PC-3 (cell line): ENCODE measurements around the gene NARS2. TPM values are rescaled to one million over a fixed set of nuclear protein-coding genes. Genes with fewer than 3 reads are reported as not detected.
A peak's percentile ranks its signal among the peaks of the same experiment; 100 is the strongest.

Experiments used
- ATAC-seq: fragments of 200-7000 bp; cut with Tn5 transposase; 2 replicates; pipeline ENCODE4 v1.9.1; 2020; ENCODE audit warnings: mild to moderate bottlenecking, moderate library complexity
- BruUV-seq: library from RNA; stranded (reverse); fragments of 400-500 nt; replicated peaks from 2 replicates; lab custom pipeline; 2021; lab: Mats Ljungman, UMichigan
- CTCF ChIA-PET: fragments of 300-600 bp; sonication (Branson Sonifier 250); formaldehyde crosslinking; loops from one replicate; lab custom pipeline; 2022; ENCODE audit warnings: antibody characterized with exemption; lab: Charles Lee
- POLR2A ChIA-PET: fragments of 300-600 bp; sonication (Branson Sonifier 250); formaldehyde crosslinking; loops from one replicate; lab custom pipeline; 2022; ENCODE audit warnings: antibody characterized with exemption; ENCODE audit not compliant: unreplicated experiment; lab: Charles Lee
- DNase-seq: peaks from one replicate; pipeline ENCODE4 v3.0.0-alpha.2; 2015
- H2AFZ ChIP-seq: fragments of 300-600 bp; sonication (generic); 2 replicates; pipeline ENCODE4 v1.6.0; 2016; ENCODE audit warnings: antibody characterized with exemption, low read length
- H3F3A ChIP-seq: fragments of 300-600 bp; sonication (generic); one replicate; pipeline ENCODE4 v1.6.0; 2017; ENCODE audit warnings: antibody characterized with exemption, low read length, control low read depth, mild to moderate bottlenecking; ENCODE audit not compliant: unreplicated experiment
- H3K27ac ChIP-seq: fragments of 300-600 bp; sonication (generic); 2 replicates; pipeline ENCODE4 v1.5.1; 2016; ENCODE audit warnings: mild to moderate bottlenecking, low read length
- H3K27me3 ChIP-seq: fragments of 300-600 bp; sonication (generic); 2 replicates; pipeline ENCODE4 v1.6.1; 2016; ENCODE audit warnings: low read length, mixed read lengths
- H3K36me3 ChIP-seq: fragments of 300-600 bp; sonication (generic); 2 replicates; pipeline ENCODE4 v1.6.1; 2016; ENCODE audit warnings: low read depth, mixed run types, low read length, mixed read lengths
- H3K4me1 ChIP-seq: fragments of 300-600 bp; sonication (generic); 2 replicates; pipeline ENCODE4 v1.5.1; 2016; ENCODE audit warnings: low read length; ENCODE audit not compliant: insufficient read depth
- H3K4me2 ChIP-seq: fragments of 300-600 bp; sonication (generic); 2 replicates; pipeline ENCODE4 v1.6.0; 2016; ENCODE audit warnings: low read length
- H3K4me3 ChIP-seq: fragments of 300-600 bp; sonication (generic); 2 replicates; pipeline ENCODE4 v1.5.1; 2016; ENCODE audit warnings: mild to moderate bottlenecking, low read length, mixed read lengths
- H3K79me2 ChIP-seq: fragments of 300-600 bp; sonication (generic); 2 replicates; pipeline ENCODE4 v1.6.1; 2017; ENCODE audit warnings: low read length, mixed read lengths
- H3K9ac ChIP-seq: fragments of 300-600 bp; sonication (generic); 2 replicates; pipeline ENCODE4 v1.6.0; 2016; ENCODE audit warnings: mild to moderate bottlenecking, low read length
- H3K9me2 ChIP-seq: fragments of 300-600 bp; sonication (generic); replicated peaks from 2 replicates; pipeline ENCODE4 v1.6.1; 2016; ENCODE audit warnings: mixed run types, low read length, mixed read lengths
- H3K9me3 ChIP-seq: fragments of 300-600 bp; sonication (generic); 2 replicates; pipeline ENCODE4 v1.6.1; 2016; ENCODE audit warnings: low read length, mixed read lengths
- H4K20me1 ChIP-seq: fragments of 300-600 bp; sonication (generic); 2 replicates; pipeline ENCODE4 v1.6.1; 2016; ENCODE audit warnings: low read length, mixed read lengths
- CTCF ChIP-seq: fragments of 300-600 bp; sonication (generic); conservative IDR thresholded peaks from 2 replicates; pipeline ENCODE4 v1.5.1; 2017; ENCODE audit warnings: antibody characterized with exemption, low read depth, mild to moderate bottlenecking, low read length
- EZH2 ChIP-seq: fragments of 300-600 bp; sonication (generic); IDR thresholded peaks from one replicate; pipeline ENCODE4 v1.6.1; 2017; ENCODE audit warnings: antibody characterized with exemption, mild to moderate bottlenecking, low read length; ENCODE audit not compliant: unreplicated experiment
- EZH2phosphoT487 ChIP-seq: fragments of 300-600 bp; sonication (generic); IDR thresholded peaks from 2 replicates; pipeline ENCODE4 v1.6.1; 2018; ENCODE audit warnings: mild to moderate bottlenecking, antibody characterized with exemption, low read length, borderline replicate concordance
- intact Hi-C: fragments of 100-400 bp; cut with micrococcal nuclease; formaldehyde crosslinking; loops from 2 replicates; pipeline ENCODE4 v1.9.0; 2023
- total RNA-seq: library from RNA; depleted of rRNA; stranded (reverse); fragments of >200 nt; gene quantifications from 2 replicates; pipeline ENCODE4 v1.2.3, GENCODE V29; 2014

NARS2 gene
- total RNA-seq, 1 experiment from 2014 or later: 33.5 TPM

- ChIA-PET CTCF (interaction anchor here (2.5 kb wide), 1 partner anchor 150 kb away, joined by 11 read pairs; no protein-coding TSS in a partner anchor), POLR2A (no interaction called here)
- H3K27ac ChIP-seq: no peak overlapping the region
- H3F3A ChIP-seq: no peaks in the 10 kb centered on the region
- no peak overlapping the region for H3K4me2 ChIP-seq
- H3K79me2 ChIP-seq: peaks cover 43% of the 10 kb centered on the region
- DNase-seq (peak; percentile 64), ATAC-seq (no peak)
- no peaks in the 10 kb centered on the region for H3K9me3 ChIP-seq
- no peaks in the 10 kb centered on the region for H3K27me3 ChIP-seq
- H3K36me3 ChIP-seq: no peaks in the 10 kb centered on the region
- TF ChIP-seq CTCF: peak; percentile 77
- no peak for TF ChIP-seq EZH2
- H4K20me1 ChIP-seq: no peaks in the 10 kb centered on the region
- no TSS peak for BruUV-seq
- H3K9me2 ChIP-seq: no peaks in the 10 kb centered on the region
- H2AFZ ChIP-seq: no peak overlapping the region
- H3K9ac ChIP-seq: no peak overlapping the region
- intact Hi-C loops: loop anchor here (2.0 kb wide), 1 partner anchor 266 kb away; no protein-coding TSS in a partner anchor
- H3K4me3 ChIP-seq: no peak overlapping the region
- peaks cover 25% of the 10 kb centered on the region for H3K4me1 ChIP-seq
Observed at GRCh38 chr11:78414321-78415051, 160.2 kb downstream of the NARS2 start.

GRCh38 chr11:78408619-78409018 is 166.0 kb downstream of the NARS2 start:
- DNase-seq: no peak
- H3K4me1 ChIP-seq: peaks cover 8% of the 10 kb centered on the region
- no peak overlapping the region for H3K4me2 ChIP-seq
- POLR2A ChIA-PET: no interaction called here
- H2AFZ ChIP-seq: no peak overlapping the region
- intact Hi-C loops: loop anchor here (5.0 kb wide), 1 partner anchor 36 kb away; no protein-coding TSS in a partner anchor
- H3F3A ChIP-seq: no peaks in the 10 kb centered on the region
- H3K36me3 ChIP-seq: no peaks in the 10 kb centered on the region
- no TSS peak for BruUV-seq
- no peaks in the 10 kb centered on the region for H4K20me1 ChIP-seq
- no peak overlapping the region for H3K9ac ChIP-seq
- no peaks in the 10 kb centered on the region for H3K27me3 ChIP-seq
- ATAC-seq: no peak
- CTCF ChIA-PET: no interaction called here
- TF ChIP-seq EZH2: no peak
- no peak for TF ChIP-seq EZH2phosphoT487
- no peak for TF ChIP-seq CTCF
- H3K9me2 ChIP-seq: no peaks in the 10 kb centered on the region
- H3K4me3 ChIP-seq: no peak overlapping the region
- H3K9me3 ChIP-seq: no peaks in the 10 kb centered on the region
- no peak overlapping the region for H3K27ac ChIP-seq
- peaks cover 33% of the 10 kb centered on the region for H3K79me2 ChIP-seq

- no peak overlapping the region for H3K4me2 ChIP-seq
- ATAC-seq: peak; percentile 46
- POLR2A ChIA-PET: interaction anchor here (0.6 kb wide), 1 partner anchor 148 kb away, joined by 3 read pairs; no protein-coding TSS in a partner anchor
- no peaks in the 10 kb centered on the region for H4K20me1 ChIP-seq
- no peak overlapping the region for H3K9ac ChIP-seq
- peak; percentile 65 for DNase-seq
- intact Hi-C loops: loop anchor here (5.0 kb wide), 1 partner anchor 34 kb away; no protein-coding TSS in a partner anchor
- H3F3A ChIP-seq: no peaks in the 10 kb centered on the region
- no TSS peak for BruUV-seq
- H2AFZ ChIP-seq: no peak overlapping the region
- H3K36me3 ChIP-seq: no peaks in the 10 kb centered on the region
- no peak overlapping the region for H3K27ac ChIP-seq
- H3K27me3 ChIP-seq: no peaks in the 10 kb centered on the region
- H3K4me1 ChIP-seq: peaks cover 8% of the 10 kb centered on the region
- H3K79me2 ChIP-seq: peaks cover 26% of the 10 kb centered on the region
- CTCF ChIA-PET: no interaction called here
- no peak overlapping the region for H3K4me3 ChIP-seq
- no peaks in the 10 kb centered on the region for H3K9me3 ChIP-seq
- TF ChIP-seq EZH2phosphoT487 (no peak), CTCF (no peak), EZH2 (no peak)
- H3K9me2 ChIP-seq: no peaks in the 10 kb centered on the region
Observed at GRCh38 chr11:78406568-78407196, 168.0 kb downstream of the NARS2 start.
